Measurements from ENCODE around the gene FNBP1. TPM values are rescaled to one million over a fixed set of nuclear protein-coding genes. Genes with fewer than 3 reads are reported as not detected.

Gene FNBP1
- total RNA-seq, result 49.8 and 52.9 TPM in 2 replicates

DNA sequence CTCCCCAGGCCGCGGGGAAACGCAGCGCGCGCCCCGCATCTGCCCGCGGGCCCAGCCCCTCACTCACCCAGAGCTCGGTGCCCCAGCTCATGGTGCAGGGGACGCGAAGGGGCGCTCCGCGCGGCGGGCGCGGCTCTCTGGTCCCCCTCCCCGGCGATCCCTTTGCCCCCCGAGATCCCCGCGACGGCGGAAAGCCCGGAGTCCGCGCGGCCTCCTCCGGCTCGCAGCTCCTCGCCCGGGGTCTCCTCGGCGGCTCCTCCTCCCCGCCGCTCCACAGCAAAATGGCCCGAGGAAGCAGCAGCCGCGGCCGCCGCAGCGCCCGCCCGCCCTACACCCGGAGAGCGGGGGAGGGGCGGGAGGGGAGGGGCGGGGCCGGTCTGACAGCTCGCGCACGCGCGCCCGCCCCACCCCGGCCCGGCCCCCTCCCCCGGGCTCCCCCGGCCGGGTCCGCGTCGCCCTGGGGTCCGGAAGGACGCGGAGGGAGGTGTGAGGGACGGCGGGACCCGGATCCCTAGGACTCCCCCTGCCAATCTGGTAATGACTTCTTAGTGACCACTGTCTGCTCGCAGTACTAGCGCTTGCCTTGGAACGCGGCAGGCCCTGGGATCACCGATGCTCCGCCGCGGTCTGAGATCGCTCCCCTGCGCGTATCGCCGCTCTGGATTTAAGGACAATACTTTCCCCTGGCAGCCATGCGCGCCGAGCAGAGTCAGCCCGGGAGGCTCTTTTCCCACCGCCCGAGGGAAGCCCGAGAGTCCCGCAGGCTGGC, at the start of gene FNBP1:
FNBP1 (minus strand) TSS at position 305 of the 769 bp plus-strand sequence; CDS start at position 91, 214 bp downstream.

DNA sequence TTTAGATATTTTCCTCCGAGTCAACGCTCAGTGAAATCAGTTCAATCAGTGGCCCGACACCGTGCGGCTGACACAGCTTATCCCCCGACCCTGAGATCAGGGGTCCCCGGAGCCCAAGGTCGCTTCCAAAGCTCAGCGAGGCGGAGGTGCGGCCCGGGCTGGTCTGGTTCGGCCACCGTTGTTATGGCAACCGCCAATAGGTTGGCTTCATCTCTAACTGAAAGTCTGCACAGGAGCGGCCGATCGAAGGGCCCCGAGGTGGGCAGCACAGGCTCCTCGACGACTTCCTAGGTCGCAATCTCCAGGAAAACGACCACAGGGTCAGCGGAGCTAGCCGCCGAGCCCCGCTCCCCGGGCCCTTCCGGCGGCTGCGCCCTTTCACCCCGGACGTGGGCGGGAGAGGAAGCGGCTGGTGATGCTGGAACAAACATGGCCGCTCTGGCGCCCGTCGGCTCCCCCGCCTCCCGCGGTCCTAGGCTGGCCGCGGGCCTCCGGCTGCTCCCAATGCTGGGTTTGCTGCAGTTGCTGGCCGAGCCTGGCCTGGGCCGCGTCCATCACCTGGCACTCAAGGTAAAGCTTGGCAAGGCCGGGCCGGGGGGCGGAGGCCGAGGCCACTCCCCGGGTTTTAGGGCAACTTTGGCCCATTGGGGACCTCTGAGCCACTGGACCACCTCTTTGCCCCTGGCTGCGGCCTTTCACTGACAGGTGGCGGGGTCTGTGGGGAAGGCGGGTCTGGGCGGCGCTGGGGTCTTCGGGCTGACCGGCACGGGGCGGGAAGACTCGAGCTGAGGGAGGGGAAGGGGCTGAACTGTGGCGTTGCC, 10.7 kb upstream of the FNBP1 start, which contains the start of gene GPR107:
GPR107 (plus strand) TSS at position 403 of the 821 bp plus-strand sequence; CDS start at position 430, 27 bp downstream.

Small RNA genes within 50 kb of the gene (small RNA-seq; reads per million reads assigned to genes)
- gene MIR6855, result not detected

Other genes with a start within 250 kb of the FNBP1 start
- 24.0 and 34.7 TPM in 2 replicates for gene TOR1B, start 240.0 kb downstream of the FNBP1 start, total RNA-seq
- gene TOR1A, start 219.1 kb downstream of the FNBP1 start, total RNA-seq, result 43.7 and 54.5 TPM in 2 replicates
- 19.1 and 22.8 TPM in 2 replicates for gene C9orf78, start 207.9 kb downstream of the FNBP1 start, total RNA-seq
- 13.2 and 13.8 TPM in 2 replicates for gene USP20, start 207.7 kb downstream of the FNBP1 start, total RNA-seq
- 32.3 and 34.9 TPM in 2 replicates for gene GPR107, start 10.7 kb upstream of the FNBP1 start, total RNA-seq
- 53.5 and 54.4 TPM in 2 replicates for gene NCS1, start 129.2 kb upstream of the FNBP1 start, total RNA-seq
- gene HMCN2, start 222.6 kb upstream of the FNBP1 start, total RNA-seq, result 0.16 and 0.61 TPM in 2 replicates

All from hair follicle dermal papilla cell (primary cell).